Adrenal gland (tissue), 12 donors: ENCODE results near the gene SNX9. TPM values are rescaled to one million over a fixed set of nuclear protein-coding genes. Genes with fewer than 3 reads are reported as not detected.

Source experiments
- DNase-seq, 7 donors: peaks; one replicate each; pipeline ENCODE4 v3.0.0-alpha.2; 2019 to 2020
- H3K27ac ChIP-seq, 5 donors: fragments of 200-600 bp; sonication (generic) in 4 of 5; 1 replicate in 3 of 5; 2 replicates in 2 of 5; pipeline versions ENCODE4 v1.5.1 to v1.8.0; 2016 to 2020; ENCODE audit warnings: mild to moderate bottlenecking in 1 of 5
- H3K27me3 ChIP-seq: fragments of 200-600 bp; 2 replicates; pipeline ENCODE4 v1.8.0; 2021
- H3K36me3 ChIP-seq, 2 donors: fragments of 200-600 bp; replicated peaks in 1 of 2; 1 replicate in 1 of 2; 2 replicates in 1 of 2; pipeline versions ENCODE4 v1.5.1 to v1.8.0; 2018 to 2022
- H3K4me1 ChIP-seq, 2 donors: fragments of 200-600 bp; replicated peaks in 1 of 2; 1 replicate in 1 of 2; 2 replicates in 1 of 2; pipeline versions ENCODE4 v1.5.1 to v1.8.0; 2018 to 2021
- H3K4me3 ChIP-seq, 4 donors: fragments of 200-600 bp; sonication (generic) in 3 of 4; one replicate each; pipeline ENCODE4 v1.5.1; 2016 to 2018
- H3K9me3 ChIP-seq, 3 donors: fragments of 200-600 bp; sonication (generic) in 1 of 3; replicated peaks in 1 of 3; 1 replicate in 2 of 3; 2 replicates in 1 of 3; pipeline versions ENCODE4 v1.5.1 to v1.8.0; 2016 to 2021
- CTCF ChIP-seq, 6 experiments: fragments of 450-650 bp in 4 of 6; fragments of 200-600 bp in 2 of 6; sonication (generic) in 1 of 6; IDR thresholded peaks; 1 replicate in 5 of 6; 2 replicates in 1 of 6; pipeline versions ENCODE4 v1.5.1 to v1.8.0; 2016 to 2021; ENCODE audit warnings: antibody characterized with exemption in 6 of 6, mild to moderate bottlenecking in 2 of 6, moderate library complexity in 1 of 6
- POLR2A ChIP-seq, 2 donors: fragments of 450-650 bp; IDR thresholded peaks; one replicate each; pipeline ENCODE4 v1.6.1; 2017; ENCODE audit warnings: antibody characterized with exemption in 2 of 2, mild to moderate bottlenecking in 2 of 2, moderate library complexity in 1 of 2
- WGBS, 4 donors: extraction: QIAGEN DNeasy Blood & Tissue Kit in 2 of 4; methylation state at CpG; one replicate each; pipeline versions ENCODE4 v1.1.5 to v1.1.7; 2013 to 2017; 5-methylcytosine and 5-hydroxymethylcytosine counted together
- intact Hi-C, 2 donors: fragments of 100-400 bp; cut with DNase I; formaldehyde crosslinking; loops; one replicate each; pipeline versions ENCODE4 v1.14.1 to v1.15.0; 2022 to 2023
- polyA plus RNA-seq, 3 donors: library from polyadenylated mRNA; stranded (reverse); fragments of 200-250 nt in 2 of 3; fragments of 350-450 nt in 1 of 3; fragmentation: Illumina TruSeq in 1 of 3; extraction: RNeasy Lipid Tissue Mini Kit (QIAGEN cat#74804) in 1 of 3; gene quantifications; one replicate each; pipeline ENCODE4 v1.2.3, GENCODE V29; 2013 to 2014
- total RNA-seq, 9 donors: library from RNA; depleted of rRNA in 4 of 9; stranded (reverse); fragments of >200 nt in 4 of 9; fragments of 120-200 nt in 1 of 9; fragmentation: NEBNext Ultra II Directional in 1 of 9; extraction: Animal tissue kit (Norgen Biotek cat#: 25700) in 1 of 9; gene quantifications; one replicate each; pipeline versions ENCODE4 v1.1.0 to v1.2.4, GENCODE V29; 2013 to 2023
- donor health status: healthy with polysubstance abuse.
- donor health status: Bipolar disorder and iron deficiency.
- donor health status: DM: yes; HTN: yes; CAD: no.
- donor health status: DM: no; HTN: no; CAD: no.
- donor health status: DM: no; HTN: no; CAD: no.
- donor health status: DM: yes; HTN: yes; CAD: no.

SNX9 gene
- total and polyA plus RNA-seq, 12 donors: 27.7 to 59.6 (median 50.4) TPM

GRCh38 chr6:157961832-157962575, 139.0 kb downstream of the SNX9 start:
- TF ChIP-seq POLR2A (IDR thresholded peaks at IDR 0.05): no peak
- TF ChIP-seq CTCF (IDR thresholded peaks at IDR 0.05): no peak

GRCh38 chr6:157962601-157963302, 139.7 kb downstream of the SNX9 start:
- TF ChIP-seq POLR2A (IDR thresholded peaks at IDR 0.05) (no peak), CTCF (IDR thresholded peaks at IDR 0.05) (no peak)
- Histone ChIP-seq H3K36me3 (no peaks in the 10 kb centered on the region), H3K9me3 (peaks cover 0 to 14% (median 5%) of the 10 kb centered on the region in 3 donors), H3K4me1 (no peaks in the 10 kb centered on the region), H3K4me3 (no peak overlapping the region), H3K27me3 (no peaks in the 10 kb centered on the region), H3K27ac (peak overlapping the region in 1 of 5 donors; percentile 12)
- intact Hi-C loops: no loop called here
- WGBS, 4 donors: 70 to 83% (median 77%) methylated on average over 12 of the region's 12 CpGs
- no peak for DNase-seq

More at GRCh38 chr6:157961832-157962575, 139.0 kb downstream of the SNX9 start:
- Histone ChIP-seq H3K36me3 (no peaks in the 10 kb centered on the region), H3K4me3 (no peak overlapping the region), H3K27me3 (no peaks in the 10 kb centered on the region), H3K4me1 (no peaks in the 10 kb centered on the region), H3K27ac (no peak overlapping the region), H3K9me3 (peaks cover 0 to 16% (median 5%) of the 10 kb centered on the region in 3 donors)
- intact Hi-C loops: no loop called here
- 82 to 90% (median 89%) methylated on average over 12 to 13 of the region's 13 CpGs for WGBS, 4 donors
- no peak for DNase-seq

GRCh38 chr6:157964100-157964499, 141.1 kb downstream of the SNX9 start:
- Histone ChIP-seq H3K9me3 (peaks cover 0 to 2% (median under 1%) of the 10 kb centered on the region in 3 donors), H3K27me3 (no peaks in the 10 kb centered on the region), H3K4me3 (no peak overlapping the region), H3K36me3 (no peaks in the 10 kb centered on the region), H3K27ac (no peak overlapping the region), H3K4me1 (no peaks in the 10 kb centered on the region)
- WGBS, 4 donors: 70 to 82% (median 76%) methylated on average over 3 of the region's 3 CpGs
- DNase-seq: no peak
- intact Hi-C loops: no loop called here
- TF ChIP-seq POLR2A (IDR thresholded peaks at IDR 0.05) (no peak), CTCF (IDR thresholded peaks at IDR 0.05) (no peak)

DNA sequence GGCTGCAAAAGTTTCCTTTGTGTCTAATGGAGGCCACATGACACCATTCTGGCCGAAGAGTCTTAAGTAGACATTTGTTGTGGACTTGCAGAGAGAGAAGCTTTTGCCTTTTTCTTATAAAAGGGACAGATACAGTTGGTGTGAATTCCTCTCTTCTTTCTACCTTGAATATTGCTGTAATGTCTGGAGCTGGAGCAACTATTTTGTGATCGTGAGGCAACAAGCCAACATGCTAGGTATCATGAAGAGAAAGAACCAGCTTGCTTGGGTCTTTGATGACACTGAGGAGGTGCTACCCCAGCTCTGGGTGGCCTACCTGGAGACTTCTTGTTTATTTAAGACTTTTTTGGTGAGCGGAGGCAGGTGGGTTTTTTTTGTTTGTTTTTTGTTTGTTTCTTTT, 142.3 kb downstream of the SNX9 start:
- H3K27me3 ChIP-seq: no peaks in the 10 kb centered on the region
- H3K9me3 ChIP-seq: no peaks in the 10 kb centered on the region
- DNase-seq: no peak
- H3K4me1 ChIP-seq: no peaks in the 10 kb centered on the region
- TF ChIP-seq POLR2A (IDR thresholded peaks at IDR 0.05) (no peak), CTCF (IDR thresholded peaks at IDR 0.05) (no peak)
- no peak overlapping the region for H3K27ac ChIP-seq
- intact Hi-C loops: no loop called here
- 94 to 100% (median 97%) methylated on average over 3 of the region's 3 CpGs for WGBS, 4 donors
- H3K36me3 ChIP-seq: no peaks in the 10 kb centered on the region
- no peak overlapping the region for H3K4me3 ChIP-seq
